ENCODE data around the gene UBE2J2. TPM values are rescaled to one million over a fixed set of nuclear protein-coding genes. Genes with fewer than 3 reads are reported as not detected.
A peak's percentile ranks its signal among the peaks of the same experiment; 100 is the strongest.

UBE2J2 gene
- polyA plus RNA-seq, 10 donors, result 34.4 to 46.8 (median 38.4) TPM

GRCh38 chr1:1241588-1242219 lies 31.9 kb downstream of the UBE2J2 start:
- DNase-seq, result no peak

- no peak for DNase-seq
Observed at GRCh38 chr1:1240822-1241587, 32.6 kb downstream of the UBE2J2 start.

- DNase-seq, result no peak
Observed at GRCh38 chr1:1240348-1240732, 33.3 kb downstream of the UBE2J2 start.

- DNase-seq, result no peak
Observed at GRCh38 chr1:1239614-1240347, 33.9 kb downstream of the UBE2J2 start.

GRCh38 chr1:1239227-1239613 lies 34.4 kb downstream of the UBE2J2 start:
- DNase-seq, result no peak

GRCh38 chr1:1238702-1239178 lies 34.9 kb downstream of the UBE2J2 start:
- DNase-seq, result no peak

- no peak for DNase-seq
Observed at GRCh38 chr1:1237874-1238701, 35.6 kb downstream of the UBE2J2 start.

- DNase-seq, result peak in 1 of 3 donors; percentile 45
Observed at GRCh38 chr1:1236945-1237873, 36.4 kb downstream of the UBE2J2 start.

GRCh38 chr1:1236176-1236763 lies 37.4 kb downstream of the UBE2J2 start:
- DNase-seq, result peak in 1 of 3 donors; percentile 51

GRCh38 chr1:1235016-1235744 lies 38.5 kb downstream of the UBE2J2 start:
- no peak for DNase-seq

- DNase-seq, result no peak
Observed at GRCh38 chr1:1234180-1234808, 39.4 kb downstream of the UBE2J2 start.

GRCh38 chr1:1233567-1233892 lies 40.1 kb downstream of the UBE2J2 start:
- DNase-seq, result no peak

- DNase-seq, result no peak
Observed at GRCh38 chr1:1232796-1233566, 40.7 kb downstream of the UBE2J2 start.

- peak in 1 of 3 donors; percentile 37 for DNase-seq
Observed at GRCh38 chr1:1232208-1232795, 41.4 kb downstream of the UBE2J2 start, which contains the start of gene B3GALT6. B3GALT6 (plus strand) TSS chr1:1232237; CDS start chr1:1232279, 42 bp downstream.

GRCh38 chr1:1231400-1232207 lies 42.0 kb downstream of the UBE2J2 start, which contains the start of gene SDF4:
SDF4 (minus strand) TSS chr1:1232001; CDS start chr1:1228772, 3,229 bp downstream.
- DNase-seq, result peak; percentile 98 to 99 (median 98)

GRCh38 chr1:1230656-1231399 lies 42.8 kb downstream of the UBE2J2 start:
- no peak for DNase-seq
